ENCODE data around the gene NXPH2.

GRCh38 chr2:138665937-138666336 is 114.3 kb downstream of the NXPH2 start:
- TF ChIP-seq CTCF (conservative IDR thresholded peaks at IDR 0.05 in 1 of 2, IDR thresholded peaks at IDR 0.05 in 1 of 2; ENCODE audit: low read depth in 1 of 2, low read length in 2 of 2): no peak
- no peak for TF ChIP-seq EZH2 (IDR thresholded peaks at IDR 0.05; ENCODE audit: low read length, missing control alignments)

Data from fibroblast of lung (primary cell).